Measurements from ENCODE around the gene EEF1A2.
"Not testable (repeated sequence)": the region's sequence is repeated elsewhere in the genome, so short reads cannot be mapped to it uniquely, and the experiment has no call there.

EEF1A2 gene

GRCh38 chr20:63520934-63521601 is 22.2 kb upstream of the EEF1A2 start:
- H3K27me3 ChIP-seq (ENCODE audit: control insufficient read depth in 5 of 5, insufficient read depth in 4 of 5, low read length in 5 of 5): no peaks in the 10 kb centered on the region
- H3K36me3 ChIP-seq (ENCODE audit: control insufficient read depth in 5 of 5, insufficient read depth in 5 of 5, low read length in 5 of 5): peaks cover 0 to 13% (median 8%) of the 10 kb centered on the region in 5 donors
- H3K4me1 ChIP-seq (ENCODE audit: control insufficient read depth in 5 of 5, insufficient read depth in 5 of 5, low read length in 5 of 5): peaks cover 0 to 28% (median 24%) of the 10 kb centered on the region in 5 donors
- H3K4me3 ChIP-seq (ENCODE audit: low read depth in 1 of 5, low read length in 5 of 5): peak overlapping the region; percentile 61 to 89 (median 68)
- peaks cover 0 to 5% (median 0%) of the 10 kb centered on the region in 5 donors for H3K9me3 ChIP-seq (ENCODE audit: control insufficient read depth in 5 of 5, low read length in 5 of 5)
- no peak overlapping the region for H3K27ac ChIP-seq (ENCODE audit: low read depth, low read length)
- H3K9ac ChIP-seq (ENCODE audit: low read length in 5 of 5): peak overlapping the region in 4 of 5 donors; percentile 45 to 76 (median 62)

- H3K9ac ChIP-seq (ENCODE audit: low read length in 5 of 5): peak within 1 kb of the TSS in 4 of 5 donors; percentile 45 to 76 (median 62)
- peak within 1 kb of the TSS; percentile 61 to 89 (median 68) for H3K4me3 ChIP-seq (ENCODE audit: low read depth in 1 of 5, low read length in 5 of 5)
- H3K4me1 ChIP-seq (ENCODE audit: control insufficient read depth in 5 of 5, insufficient read depth in 5 of 5, low read length in 5 of 5): peaks cover 0 to 28% (median 24%) of the 10 kb centered on the region in 5 donors
- H3K9me3 ChIP-seq (ENCODE audit: control insufficient read depth in 5 of 5, low read length in 5 of 5): peaks cover 0 to 5% (median 0%) of the 10 kb centered on the region in 5 donors
- H3K36me3 ChIP-seq (ENCODE audit: control insufficient read depth in 5 of 5, insufficient read depth in 5 of 5, low read length in 5 of 5): peaks cover 0 to 13% (median 8%) of the 10 kb centered on the region in 5 donors
- H3K27ac ChIP-seq (ENCODE audit: low read depth, low read length): no peak within 1 kb of the TSS
- H3K27me3 ChIP-seq (ENCODE audit: control insufficient read depth in 5 of 5, insufficient read depth in 4 of 5, low read length in 5 of 5): no peaks in the 10 kb centered on the region
These were observed 21.6 kb upstream of the EEF1A2 start, which contains the start of gene PPDPF for GRCh38 chr20:63520504-63520933. Gene PPDPF (plus strand): TSS chr20:63520765. CDS start chr20:63521309, 544 bp downstream.

- Histone ChIP-seq H3K9ac (ENCODE audit: low read length in 5 of 5) (peak overlapping the region in 3 of 5 donors; percentile 21 to 48 (median 41)), H3K27ac (ENCODE audit: low read depth, low read length) (no peak overlapping the region), H3K9me3 (ENCODE audit: control insufficient read depth in 5 of 5, low read length in 5 of 5) (peaks cover 0 to 5% (median 0%) of the 10 kb centered on the region in 5 donors), H3K36me3 (ENCODE audit: control insufficient read depth in 5 of 5, insufficient read depth in 5 of 5, low read length in 5 of 5) (peaks cover 0 to 13% (median 8%) of the 10 kb centered on the region in 5 donors), H3K4me3 (ENCODE audit: low read depth in 1 of 5, low read length in 5 of 5) (peak overlapping the region in 4 of 5 donors; percentile 57 to 89 (median 72)), H3K4me1 (ENCODE audit: control insufficient read depth in 5 of 5, insufficient read depth in 5 of 5, low read length in 5 of 5) (peaks cover 0 to 28% (median 24%) of the 10 kb centered on the region in 5 donors), H3K27me3 (ENCODE audit: control insufficient read depth in 5 of 5, insufficient read depth in 4 of 5, low read length in 5 of 5) (no peaks in the 10 kb centered on the region)
These were observed 21.0 kb upstream of the EEF1A2 start for GRCh38 chr20:63519668-63520503.

- H3K4me1 ChIP-seq (ENCODE audit: control insufficient read depth in 5 of 5, insufficient read depth in 5 of 5, low read length in 5 of 5): peaks cover 0 to 28% (median 24%) of the 10 kb centered on the region in 5 donors
- peak overlapping the region in 2 of 5 donors; percentile 41 to 48 for H3K9ac ChIP-seq (ENCODE audit: low read length in 5 of 5)
- peaks cover 0 to 5% (median 0%) of the 10 kb centered on the region in 5 donors for H3K9me3 ChIP-seq (ENCODE audit: control insufficient read depth in 5 of 5, low read length in 5 of 5)
- peaks cover 0 to 13% (median 8%) of the 10 kb centered on the region in 5 donors for H3K36me3 ChIP-seq (ENCODE audit: control insufficient read depth in 5 of 5, insufficient read depth in 5 of 5, low read length in 5 of 5)
- no peak overlapping the region for H3K27ac ChIP-seq (ENCODE audit: low read depth, low read length)
- H3K27me3 ChIP-seq (ENCODE audit: control insufficient read depth in 5 of 5, insufficient read depth in 4 of 5, low read length in 5 of 5): no peaks in the 10 kb centered on the region
- peak overlapping the region in 4 of 5 donors; percentile 57 to 89 (median 72) for H3K4me3 ChIP-seq (ENCODE audit: low read depth in 1 of 5, low read length in 5 of 5)
These were observed 20.2 kb upstream of the EEF1A2 start for GRCh38 chr20:63518946-63519667.

GRCh38 chr20:63518351-63518861 is 19.5 kb upstream of the EEF1A2 start:
- H3K27me3 ChIP-seq (ENCODE audit: control insufficient read depth in 5 of 5, insufficient read depth in 4 of 5, low read length in 5 of 5): no peaks in the 10 kb centered on the region
- H3K36me3 ChIP-seq (ENCODE audit: control insufficient read depth in 5 of 5, insufficient read depth in 5 of 5, low read length in 5 of 5): peaks cover 0 to 13% (median 8%) of the 10 kb centered on the region in 5 donors
- H3K9me3 ChIP-seq (ENCODE audit: control insufficient read depth in 5 of 5, low read length in 5 of 5): peaks cover 0 to 3% (median 0%) of the 10 kb centered on the region in 5 donors
- no peak overlapping the region for H3K9ac ChIP-seq (ENCODE audit: low read length in 5 of 5)
- no peak overlapping the region for H3K4me3 ChIP-seq (ENCODE audit: low read depth in 1 of 5, low read length in 5 of 5)
- no peak overlapping the region for H3K27ac ChIP-seq (ENCODE audit: low read depth, low read length)
- peaks cover 0 to 28% (median 24%) of the 10 kb centered on the region in 5 donors for H3K4me1 ChIP-seq (ENCODE audit: control insufficient read depth in 5 of 5, insufficient read depth in 5 of 5, low read length in 5 of 5)

- H3K4me3 ChIP-seq (ENCODE audit: low read depth in 1 of 5, low read length in 5 of 5): no peak overlapping the region
These were observed 18.8 kb upstream of the EEF1A2 start for GRCh38 chr20:63517376-63518309.

GRCh38 chr20:63514520-63514919 is 15.6 kb upstream of the EEF1A2 start:
- not testable (repeated sequence) for H3K9ac ChIP-seq (ENCODE audit: low read length in 5 of 5); H3K9me3 ChIP-seq (ENCODE audit: control insufficient read depth in 5 of 5, low read length in 5 of 5); H3K4me1 ChIP-seq (ENCODE audit: control insufficient read depth in 5 of 5, insufficient read depth in 5 of 5, low read length in 5 of 5); H3K27me3 ChIP-seq (ENCODE audit: control insufficient read depth in 5 of 5, insufficient read depth in 4 of 5, low read length in 5 of 5); H3K27ac ChIP-seq (ENCODE audit: low read depth, low read length); H3K36me3 ChIP-seq (ENCODE audit: control insufficient read depth in 5 of 5, insufficient read depth in 5 of 5, low read length in 5 of 5); H3K4me3 ChIP-seq (ENCODE audit: low read depth in 1 of 5, low read length in 5 of 5)

More at GRCh38 chr20:63517376-63518309, 18.8 kb upstream of the EEF1A2 start:
- H3K9me3 ChIP-seq (ENCODE audit: control insufficient read depth in 5 of 5, low read length in 5 of 5): no peaks in the 10 kb centered on the region
- peaks cover 0 to 8% (median 7%) of the 10 kb centered on the region in 5 donors for H3K36me3 ChIP-seq (ENCODE audit: control insufficient read depth in 5 of 5, insufficient read depth in 5 of 5, low read length in 5 of 5)
- H3K27me3 ChIP-seq (ENCODE audit: control insufficient read depth in 5 of 5, insufficient read depth in 4 of 5, low read length in 5 of 5): peaks cover 0 to 2% (median 0%) of the 10 kb centered on the region in 5 donors
- no peak overlapping the region for H3K9ac ChIP-seq (ENCODE audit: low read length in 5 of 5)
- H3K4me1 ChIP-seq (ENCODE audit: control insufficient read depth in 5 of 5, insufficient read depth in 5 of 5, low read length in 5 of 5): peaks cover 0 to 27% (median 24%) of the 10 kb centered on the region in 5 donors
- H3K27ac ChIP-seq (ENCODE audit: low read depth, low read length): no peak overlapping the region

GRCh38 chr20:63513207-63513606 is 14.3 kb upstream of the EEF1A2 start:
- no peak overlapping the region for H3K4me3 ChIP-seq (ENCODE audit: low read depth in 1 of 5, low read length in 5 of 5)
- H3K27me3 ChIP-seq (ENCODE audit: control insufficient read depth in 5 of 5, insufficient read depth in 4 of 5, low read length in 5 of 5): peaks cover 1 to 8% (median 4%) of the 10 kb centered on the region in 5 donors
- H3K9me3 ChIP-seq (ENCODE audit: control insufficient read depth in 5 of 5, low read length in 5 of 5): no peaks in the 10 kb centered on the region
- no peaks in the 10 kb centered on the region for H3K4me1 ChIP-seq (ENCODE audit: control insufficient read depth in 5 of 5, insufficient read depth in 5 of 5, low read length in 5 of 5)
- no peaks in the 10 kb centered on the region for H3K36me3 ChIP-seq (ENCODE audit: control insufficient read depth in 5 of 5, insufficient read depth in 5 of 5, low read length in 5 of 5)
- H3K27ac ChIP-seq (ENCODE audit: low read depth, low read length): no peak overlapping the region
- H3K9ac ChIP-seq (ENCODE audit: low read length in 5 of 5): no peak overlapping the region

Measured in subcutaneous abdominal adipose tissue (tissue), 5 donors.